Measurements from ENCODE around the gene MGRN1. TPM values are rescaled to one million over a fixed set of nuclear protein-coding genes. Genes with fewer than 3 reads are reported as not detected.

MGRN1 gene
- total RNA-seq, 8 experiments from 2014 or later = 16.3 to 69.6 (median 34.5) TPM

GRCh38 chr16:4679156-4679849 is 54.7 kb downstream of the MGRN1 start:
- no peak overlapping the region for H3K27ac ChIP-seq
- 87 to 100% (median 94%) methylated on average over 1 to 12 of the region's 20 CpGs; no CpG with 5 or more reads in 6 of the 10 experiments for WGBS, 10 experiments
- in situ Hi-C loops (cut with MboI; ENCODE audit: low pct_unique_long_range_greater_than_20kb in 2 of 9, low sequenced_read_pairs in 9 of 9, unreplicated experiment in 9 of 9) = no loop called here
- peaks cover 0 to 3% of the 10 kb centered on the region in 2 donors for H3K4me1 ChIP-seq (replicated peaks in 1 of 2)
- ATAC-seq (replicated peaks in 6 of 8) = no peak
- H3K4me3 ChIP-seq = no peak overlapping the region

GRCh38 chr16:4679850-4680636 is 55.4 kb downstream of the MGRN1 start:
- no peak overlapping the region for H3K4me3 ChIP-seq
- in situ Hi-C loops (cut with MboI; ENCODE audit: low pct_unique_long_range_greater_than_20kb in 2 of 9, low sequenced_read_pairs in 9 of 9, unreplicated experiment in 9 of 9) = no loop called here
- peaks cover 0 to 3% of the 10 kb centered on the region in 2 donors for H3K4me1 ChIP-seq (replicated peaks in 1 of 2)
- no peak overlapping the region for H3K27ac ChIP-seq
- 86 to 100% (median 96%) methylated on average over 1 to 32 of the region's 47 CpGs; no CpG with 5 or more reads in 5 of the 10 experiments for WGBS, 10 experiments
- ATAC-seq (replicated peaks in 6 of 8) = peak in 2 of 8 experiments; percentile 52 to 78

DNA sequence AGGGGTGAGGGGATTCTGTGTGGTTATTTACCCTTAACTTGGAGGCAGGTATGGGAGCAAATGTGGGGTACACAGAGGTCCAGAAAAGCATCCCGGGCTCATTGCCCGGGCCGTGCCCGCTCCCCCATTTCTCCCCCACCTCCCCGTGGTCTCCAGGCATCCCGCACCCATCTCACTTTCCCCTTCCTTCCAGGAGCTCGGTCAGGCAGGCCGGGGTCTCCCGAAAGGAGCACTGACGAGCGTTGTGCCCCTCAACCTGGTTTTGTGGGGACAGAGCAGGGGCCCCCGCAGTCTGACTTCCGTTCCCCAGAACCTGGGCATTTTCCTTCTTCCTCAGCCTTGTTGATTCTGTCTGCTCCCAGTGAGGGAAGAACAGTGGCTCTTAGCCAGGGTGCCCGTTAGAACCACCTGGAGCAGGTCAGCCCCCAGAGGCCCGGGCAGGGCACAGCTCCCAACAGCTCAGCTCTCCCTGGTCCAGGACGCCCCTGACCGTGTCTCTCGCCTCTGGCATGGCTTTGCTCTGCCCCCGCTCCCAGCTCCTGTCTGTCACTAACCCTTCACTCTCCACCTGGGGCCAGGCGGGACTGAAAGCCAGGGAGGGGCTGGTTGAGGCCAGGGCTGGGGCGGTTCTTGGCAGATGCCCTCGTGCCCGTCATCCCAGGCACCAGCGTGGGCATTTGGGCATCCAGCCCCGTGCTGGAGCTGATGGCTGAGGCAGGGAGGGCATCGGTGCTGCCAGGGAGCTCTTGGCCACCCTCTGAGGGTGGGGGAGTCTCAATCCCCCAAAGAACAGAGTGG is 56.2 kb downstream of the MGRN1 start:
- WGBS, 10 experiments = 72 to 100% (median 90%) methylated on average over 1 to 5 of the region's 26 CpGs; no CpG with 5 or more reads in 5 of the 10 experiments
- ATAC-seq (replicated peaks in 6 of 8) = no peak
- H3K4me1 ChIP-seq (replicated peaks in 1 of 2) = peaks cover 0 to 3% of the 10 kb centered on the region in 2 donors
- in situ Hi-C loops (cut with MboI; ENCODE audit: low pct_unique_long_range_greater_than_20kb in 2 of 9, low sequenced_read_pairs in 9 of 9, unreplicated experiment in 9 of 9) = no loop called here
- H3K27ac ChIP-seq = no peak overlapping the region
- no peak overlapping the region for H3K4me3 ChIP-seq

GRCh38 chr16:4681471-4682083 is 57.0 kb downstream of the MGRN1 start:
- Histone ChIP-seq H3K4me1 (replicated peaks in 1 of 2) (peaks cover 0 to 3% of the 10 kb centered on the region in 2 donors), H3K27ac (no peak overlapping the region), H3K4me3 (no peak overlapping the region)
- WGBS, 10 experiments = 69 to 100% (median 89%) methylated on average over 1 to 9 of the region's 39 CpGs; no CpG with 5 or more reads in 5 of the 10 experiments
- no peak for ATAC-seq (replicated peaks in 6 of 8)
- in situ Hi-C loops (cut with MboI; ENCODE audit: low pct_unique_long_range_greater_than_20kb in 2 of 9, low sequenced_read_pairs in 9 of 9, unreplicated experiment in 9 of 9) = no loop called here

- Histone ChIP-seq H3K4me3 (no peak overlapping the region), H3K4me1 (replicated peaks in 1 of 2) (peaks cover 0 to 3% of the 10 kb centered on the region in 2 donors), H3K27ac (peak overlapping the region in 1 of 2 donors; percentile 39)
- in situ Hi-C loops (cut with MboI; ENCODE audit: low pct_unique_long_range_greater_than_20kb in 2 of 9, low sequenced_read_pairs in 9 of 9, unreplicated experiment in 9 of 9) = no loop called here
- peak in 5 of 8 experiments; percentile 31 to 48 (median 34) for ATAC-seq (replicated peaks in 6 of 8)
- WGBS, 10 experiments = 60% methylated on average over 1 of the region's 26 CpGs; no CpG with 5 or more reads in 9 of the 10 experiments
These were observed 57.5 kb downstream of the MGRN1 start for GRCh38 chr16:4682084-4682591.

- in situ Hi-C loops (cut with MboI; ENCODE audit: low pct_unique_long_range_greater_than_20kb in 2 of 9, low sequenced_read_pairs in 9 of 9, unreplicated experiment in 9 of 9) = no loop called here
- peak overlapping the region; percentile 39 to 41 for H3K27ac ChIP-seq
- H3K4me1 ChIP-seq (replicated peaks in 1 of 2) = peaks cover 0 to 3% of the 10 kb centered on the region in 2 donors
- 100% methylated on average over 1 of the region's 36 CpGs; no CpG with 5 or more reads in 9 of the 10 experiments for WGBS, 10 experiments
- ATAC-seq (replicated peaks in 6 of 8) = peak in 7 of 8 experiments; percentile 9 to 54 (median 34)
- H3K4me3 ChIP-seq = no peak overlapping the region
These were observed 58.1 kb downstream of the MGRN1 start for GRCh38 chr16:4682616-4683254.

DNA sequence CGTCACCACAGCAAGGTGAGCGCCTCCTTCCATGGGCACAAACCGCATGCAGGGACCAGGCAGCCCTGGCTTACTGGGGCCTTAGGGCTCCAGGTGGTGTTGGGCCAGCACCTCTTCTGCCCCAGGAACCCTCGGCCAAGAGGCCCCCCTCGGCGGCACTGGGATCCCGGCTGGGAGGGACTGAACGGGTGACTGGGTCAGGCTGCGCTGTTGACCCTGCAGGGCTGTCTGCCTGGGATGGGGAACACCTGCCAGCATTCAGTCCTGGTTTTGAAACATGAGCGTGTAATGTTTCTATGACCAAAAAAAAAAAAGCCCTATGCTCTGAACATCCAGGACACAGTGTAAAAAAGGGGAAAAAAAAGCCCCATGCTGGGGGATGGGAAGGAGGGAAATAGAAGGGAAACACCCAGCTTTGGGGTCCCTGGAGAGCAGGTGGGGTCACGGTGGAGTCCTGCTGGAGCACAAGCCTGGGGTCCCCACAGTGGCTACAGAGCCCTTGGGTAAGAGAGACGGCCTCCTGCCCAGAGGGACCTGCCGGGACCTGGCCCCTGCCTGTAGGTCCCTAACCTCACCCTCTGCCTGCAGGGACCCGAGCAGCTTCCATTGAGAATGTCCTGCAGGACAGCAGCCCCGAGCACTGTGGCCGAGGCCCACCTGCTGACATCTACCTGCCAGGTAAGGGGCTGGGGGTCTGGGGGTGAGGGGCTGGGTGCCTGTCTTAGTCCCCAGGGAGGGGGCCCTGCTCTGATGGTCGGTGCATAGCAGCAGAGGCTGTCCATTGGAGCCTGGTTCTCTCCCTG is 58.8 kb downstream of the MGRN1 start:
- in situ Hi-C loops (cut with MboI; ENCODE audit: low pct_unique_long_range_greater_than_20kb in 2 of 9, low sequenced_read_pairs in 9 of 9, unreplicated experiment in 9 of 9) = no loop called here
- peaks cover 0 to 3% of the 10 kb centered on the region in 2 donors for H3K4me1 ChIP-seq (replicated peaks in 1 of 2)
- no peak for ATAC-seq (replicated peaks in 6 of 8)
- no peak overlapping the region for H3K4me3 ChIP-seq
- 90 to 100% (median 96%) methylated on average over 1 to 9 of the region's 17 CpGs; no CpG with 5 or more reads in 6 of the 10 experiments for WGBS, 10 experiments
- peak overlapping the region in 1 of 2 donors; percentile 36 for H3K27ac ChIP-seq

- WGBS, 10 experiments = 96 to 100% (median 96%) methylated on average over 2 to 9 of the region's 23 CpGs; no CpG with 5 or more reads in 7 of the 10 experiments
- ATAC-seq (replicated peaks in 6 of 8) = no peak
- Histone ChIP-seq H3K27ac (no peak overlapping the region), H3K4me1 (replicated peaks in 1 of 2) (peaks cover 0 to 3% of the 10 kb centered on the region in 2 donors), H3K4me3 (no peak overlapping the region)
- in situ Hi-C loops (cut with MboI; ENCODE audit: low pct_unique_long_range_greater_than_20kb in 2 of 9, low sequenced_read_pairs in 9 of 9, unreplicated experiment in 9 of 9) = no loop called here
These were observed 59.6 kb downstream of the MGRN1 start for GRCh38 chr16:4684058-4684715.

GRCh38 chr16:4684763-4685162 is 60.1 kb downstream of the MGRN1 start:
- in situ Hi-C loops (cut with MboI; ENCODE audit: low pct_unique_long_range_greater_than_20kb in 2 of 9, low sequenced_read_pairs in 9 of 9, unreplicated experiment in 9 of 9) = no loop called here
- Histone ChIP-seq H3K4me1 (replicated peaks in 1 of 2) (peaks cover 0 to 3% of the 10 kb centered on the region in 2 donors), H3K27ac (no peak overlapping the region), H3K4me3 (no peak overlapping the region)
- no peak for ATAC-seq (replicated peaks in 6 of 8)
- WGBS, 10 experiments = 87 to 95% methylated on average over 3 to 9 of the region's 13 CpGs; no CpG with 5 or more reads in 8 of the 10 experiments

- ATAC-seq (replicated peaks in 6 of 8) = no peak
- Histone ChIP-seq H3K27ac (no peak overlapping the region), H3K4me3 (no peak overlapping the region), H3K4me1 (replicated peaks in 1 of 2) (peaks cover 0 to 3% of the 10 kb centered on the region in 2 donors)
- WGBS, 10 experiments = 96 to 100% (median 100%) methylated on average over 1 to 4 of the region's 13 CpGs; no CpG with 5 or more reads in 6 of the 10 experiments
- in situ Hi-C loops (cut with MboI; ENCODE audit: low pct_unique_long_range_greater_than_20kb in 2 of 9, low sequenced_read_pairs in 9 of 9, unreplicated experiment in 9 of 9) = no loop called here
These were observed 60.7 kb downstream of the MGRN1 start for GRCh38 chr16:4685292-4685691.

Data from motor neuron (in vitro differentiated cells).